OCI-LY7 (cell line): ENCODE measurements around the gene IQGAP2.

Source experiments
- CTCF ChIP-seq: fragments of 200-600 bp; sonication (generic); conservative IDR thresholded peaks from 2 replicates; pipeline ENCODE4 v1.5.1; 2014; ENCODE audit warnings: mild to moderate bottlenecking, antibody characterized with exemption, low read length, moderate library complexity, mixed read lengths
- EZH2phosphoT487 ChIP-seq: fragments of 200-600 bp; sonication (generic); IDR thresholded peaks from 2 replicates; pipeline ENCODE4 v1.6.1; 2018; ENCODE audit warnings: low read depth, borderline replicate concordance, mild to moderate bottlenecking, mixed run types, antibody characterized with exemption, low read length, moderate library complexity, mixed read lengths

GRCh38 chr5:76445830-76446229 is 42.7 kb downstream of the IQGAP2 start:
- TF ChIP-seq CTCF, result no peak
- no peak for TF ChIP-seq EZH2phosphoT487
